Right renal pelvis (tissue), 4 donors: ENCODE measurements around the gene CHRM3. TPM values are rescaled to one million over a fixed set of nuclear protein-coding genes. Genes with fewer than 3 reads are reported as not detected.

Experiments used
- DNase-seq, 4 donors: peaks; one replicate each; pipeline ENCODE4 v3.0.0-alpha.2; 2013; ENCODE audit warnings: low read depth in 4 of 4, low spot score in 3 of 4, missing footprints in 1 of 4
- polyA plus RNA-seq, 4 donors: library from polyadenylated mRNA; unstranded; fragments of 120-200 nt; gene quantifications; one replicate each; pipeline ENCODE4 v1.2.1, GENCODE V29; 2013; ENCODE audit not compliant: insufficient read length in 4 of 4

Gene CHRM3
- polyA plus RNA-seq, 4 donors, result 7.2 to 8.5 (median 8.1) TPM

DNA sequence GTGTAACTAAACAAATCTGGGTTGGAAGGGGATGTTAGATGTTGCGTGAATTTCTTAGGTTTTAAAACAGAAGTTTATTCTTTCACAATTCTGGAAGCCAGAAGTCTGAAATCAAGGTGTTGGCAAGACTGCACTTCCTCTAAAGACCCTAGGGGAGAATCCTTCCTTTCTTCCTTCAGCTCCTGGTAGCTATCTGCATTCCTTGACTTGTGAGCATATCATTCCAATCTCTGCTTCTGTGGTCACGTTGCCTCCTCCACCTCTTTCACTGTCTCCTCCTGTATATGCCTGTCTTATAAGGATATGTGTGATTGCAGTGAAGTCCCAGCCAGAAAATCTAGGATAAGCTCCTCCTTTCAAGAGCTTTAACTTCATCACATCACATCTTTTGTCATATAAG, 7.7 kb downstream of the CHRM3 start:
- DNase-seq, result no peak

DNA sequence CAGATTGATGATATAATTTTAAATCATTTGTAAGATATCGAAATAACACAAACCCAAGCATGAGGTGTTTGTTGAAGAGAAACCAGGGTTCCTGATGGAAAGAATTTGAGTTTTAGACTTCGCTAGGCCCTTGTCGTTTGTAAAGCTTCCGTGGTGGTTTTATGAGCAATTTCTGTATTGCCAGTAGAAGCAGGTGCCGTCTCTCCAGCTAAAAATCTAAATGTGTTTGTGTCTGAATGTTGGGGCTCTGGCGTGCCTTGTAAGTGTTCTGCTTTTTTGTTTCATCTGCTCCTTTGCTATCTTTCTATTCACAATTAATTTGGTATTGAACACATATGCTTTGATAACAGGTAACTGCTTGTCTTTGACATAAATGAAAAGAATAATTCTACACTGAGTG, 27.5 kb downstream of the CHRM3 start:
- DNase-seq, result no peak

DNA sequence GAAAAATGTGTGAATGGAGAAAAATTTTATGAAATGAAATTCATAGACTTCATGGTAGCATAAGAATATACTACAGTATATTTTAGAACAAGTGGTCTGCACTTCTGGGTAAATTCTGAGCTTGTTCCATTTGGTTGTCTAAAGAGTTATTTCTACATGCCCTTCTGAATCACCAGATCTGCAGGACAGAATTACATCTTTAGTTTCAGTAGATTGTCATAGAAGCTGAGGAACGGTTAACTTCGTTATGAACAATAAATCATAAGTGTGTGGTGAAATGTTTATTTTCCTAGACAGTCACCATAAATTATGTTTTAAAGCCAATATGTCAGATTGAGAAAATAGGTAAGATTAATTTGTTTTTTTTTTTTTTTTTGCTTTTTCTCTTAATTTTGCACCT, 30.9 kb downstream of the CHRM3 start:
- no peak for DNase-seq

DNA sequence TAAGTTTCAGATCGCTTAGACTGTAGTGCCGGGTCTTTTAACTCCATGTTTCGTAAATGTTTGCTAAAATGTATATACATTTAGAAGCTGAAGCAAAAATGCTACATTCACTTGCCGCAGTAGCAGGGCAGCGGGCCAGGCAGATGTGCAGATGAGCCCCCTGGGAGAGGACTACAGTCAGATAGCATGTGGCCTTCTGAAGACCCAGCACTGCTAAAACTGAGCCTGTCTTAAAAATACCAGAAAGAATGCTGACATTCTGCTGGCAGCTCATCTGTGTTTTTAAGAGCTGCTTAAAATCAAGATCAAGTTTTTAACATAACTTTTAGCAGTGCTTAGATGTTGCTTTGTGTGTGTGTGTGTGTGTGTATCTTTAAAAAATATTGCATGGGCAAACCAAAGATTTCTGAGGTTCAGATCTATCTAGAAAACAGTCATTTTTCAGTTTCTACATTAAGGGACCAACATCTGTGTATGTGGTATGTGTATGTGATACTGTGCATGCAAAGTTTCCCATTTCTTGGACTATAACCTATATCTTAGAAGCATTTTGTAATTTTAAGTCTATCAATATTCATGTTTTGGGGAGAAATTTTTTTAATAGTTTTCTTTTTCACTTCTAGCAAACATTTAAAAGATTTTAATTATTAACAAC, 31.7 kb downstream of the CHRM3 start:
- DNase-seq, result no peak

DNA sequence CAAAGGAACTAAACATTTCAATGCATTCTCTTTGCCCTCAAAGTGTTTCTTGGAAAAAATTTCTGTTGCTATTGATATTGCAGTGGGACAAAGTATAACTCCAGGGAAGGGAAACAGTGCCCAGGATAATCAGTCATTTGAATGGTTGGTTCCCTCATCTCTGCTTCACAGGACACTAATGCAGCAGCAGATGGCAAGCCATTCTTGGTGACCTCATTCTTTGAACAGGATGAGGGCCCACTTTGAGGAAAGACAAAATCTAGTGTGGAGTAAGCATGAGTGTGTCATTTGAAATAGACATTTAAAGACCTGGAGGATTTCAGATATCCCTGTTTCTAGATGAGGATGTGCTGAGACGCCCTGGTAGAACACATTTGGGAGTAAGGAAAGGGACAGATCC, 32.3 kb downstream of the CHRM3 start:
- DNase-seq, result no peak

DNA sequence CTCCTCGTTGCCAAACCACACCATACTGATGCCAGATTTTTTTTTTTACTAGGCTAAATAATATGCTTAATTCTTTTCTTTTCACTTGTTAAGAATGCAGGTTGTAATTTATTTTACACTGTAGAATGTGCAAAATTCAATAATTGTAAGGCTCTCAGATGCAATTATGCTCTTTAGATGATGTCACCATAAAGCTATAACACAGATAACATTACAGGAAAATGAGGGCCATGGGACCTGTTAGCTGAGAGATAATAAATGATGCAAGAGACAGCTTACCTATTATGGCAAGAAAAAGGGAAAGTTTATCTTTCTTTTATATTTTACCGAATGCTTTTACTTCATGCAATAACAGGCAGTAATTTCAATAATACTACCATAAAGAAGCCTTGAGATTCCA, 35.4 kb downstream of the CHRM3 start:
- DNase-seq, result no peak

DNA sequence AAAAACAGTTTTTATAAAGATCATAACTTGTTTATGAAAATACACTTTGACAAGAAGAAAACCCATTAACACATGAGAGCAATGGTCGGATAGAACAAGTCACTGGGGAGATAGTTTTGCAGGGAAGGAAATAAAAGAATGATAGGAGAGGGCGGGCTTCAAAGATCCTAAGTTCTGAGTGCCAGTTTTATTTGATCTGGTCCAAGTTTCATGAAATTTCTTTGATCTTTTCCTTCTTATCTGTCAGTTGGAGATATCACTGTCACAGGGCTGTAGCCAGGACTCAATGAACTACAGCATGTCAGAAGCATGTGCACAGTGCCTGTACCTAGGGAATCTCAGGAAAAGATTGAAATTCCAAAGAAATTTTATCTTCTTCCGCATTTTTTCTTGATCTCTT, 36.5 kb downstream of the CHRM3 start:
- DNase-seq, result no peak

DNA sequence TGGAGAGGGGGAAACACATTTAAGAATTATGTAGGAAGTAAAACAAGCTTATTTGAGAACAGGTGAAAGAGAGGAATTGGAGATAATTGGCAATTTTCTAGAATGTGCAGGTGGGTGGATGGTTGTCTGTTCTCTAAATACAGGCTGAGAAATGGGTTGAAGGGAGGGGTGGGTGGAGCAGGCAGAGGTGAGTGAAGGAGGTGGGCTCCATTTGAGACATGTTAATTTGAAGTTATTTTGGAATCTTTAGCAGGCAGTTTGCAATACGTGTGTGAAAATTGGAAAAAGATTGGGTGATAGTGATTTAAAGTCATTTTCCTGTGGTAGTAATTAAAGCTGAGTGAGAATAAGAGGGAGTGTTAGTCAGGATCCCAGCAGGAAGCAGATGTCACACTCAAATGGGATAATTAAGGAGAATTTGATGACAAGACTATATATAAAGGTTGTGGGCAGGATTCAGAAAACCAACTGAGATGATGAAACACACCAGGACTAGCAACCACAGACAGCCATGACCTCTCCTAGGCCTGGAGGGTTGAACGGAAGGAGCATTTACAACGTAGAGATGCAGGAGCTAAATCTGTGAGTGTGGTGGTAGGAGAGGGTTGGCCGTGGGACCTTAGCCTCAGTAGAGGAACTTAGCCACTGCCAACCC, 40.6 kb downstream of the CHRM3 start:
- DNase-seq, result no peak

DNA sequence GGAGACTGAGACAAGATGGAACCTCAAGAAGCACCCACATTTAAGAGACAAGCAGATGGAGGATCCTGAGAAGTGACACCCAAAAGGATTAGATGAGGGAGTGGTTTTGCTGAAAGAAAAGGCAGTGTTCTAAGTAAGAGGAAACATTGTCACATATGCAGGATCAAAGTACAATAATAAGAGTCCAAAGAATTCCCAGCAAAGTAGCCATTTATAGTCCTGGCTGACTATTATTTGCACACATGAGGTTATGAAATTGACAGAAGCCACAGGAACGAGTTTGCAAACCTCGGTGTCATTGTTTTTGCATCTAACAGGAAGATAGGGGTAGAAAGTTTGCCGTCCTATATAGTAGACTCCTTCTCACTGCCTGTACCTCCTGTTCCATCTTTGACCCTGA, 41.3 kb downstream of the CHRM3 start:
- DNase-seq, result no peak

DNA sequence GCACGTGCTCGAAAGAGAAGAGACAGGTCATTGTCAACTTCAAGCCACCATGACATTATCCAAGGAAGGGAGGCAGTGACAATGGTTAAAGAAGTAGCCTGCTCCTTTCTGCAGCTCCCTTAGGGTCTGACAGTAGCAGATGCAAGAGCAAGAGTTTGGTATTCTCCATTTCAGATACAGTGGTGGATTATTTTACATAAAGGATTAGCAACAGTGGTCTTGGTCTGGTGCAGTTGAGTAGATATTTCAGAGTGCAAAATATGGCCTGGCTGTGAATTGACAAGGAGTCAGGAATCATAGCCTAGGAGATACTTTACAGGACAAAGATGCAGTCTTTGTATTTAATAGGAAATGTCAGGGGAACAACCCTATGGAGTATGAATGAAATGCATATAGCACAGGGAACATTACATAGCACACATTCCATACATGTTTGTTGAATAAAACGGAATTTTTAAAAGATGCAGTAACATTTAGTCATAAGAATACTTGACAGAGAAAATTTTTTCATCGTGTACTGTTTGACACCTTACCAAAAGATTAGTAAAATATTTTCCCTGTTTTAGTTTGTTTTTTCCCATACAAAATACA, 41.8 kb downstream of the CHRM3 start:
- no peak for DNase-seq

DNA sequence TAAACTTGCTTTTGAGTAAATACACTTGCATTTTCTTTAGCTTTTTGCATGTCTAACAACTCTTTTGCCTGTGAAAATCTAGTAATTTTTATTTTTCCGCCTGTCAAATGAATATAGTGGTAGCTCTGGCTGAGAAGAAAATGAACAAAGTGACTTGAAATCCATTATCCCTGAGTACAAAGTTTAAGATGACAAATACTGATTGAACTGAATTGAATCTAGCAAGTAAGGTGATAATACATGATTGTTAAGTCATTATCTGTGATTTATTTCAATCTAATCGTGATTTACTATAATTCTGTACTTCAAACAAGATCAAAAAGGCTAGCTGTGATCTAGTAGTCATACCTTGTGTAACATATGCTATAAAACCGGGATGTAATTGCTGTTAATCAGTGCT, 42.8 kb downstream of the CHRM3 start:
- DNase-seq, result no peak

DNA sequence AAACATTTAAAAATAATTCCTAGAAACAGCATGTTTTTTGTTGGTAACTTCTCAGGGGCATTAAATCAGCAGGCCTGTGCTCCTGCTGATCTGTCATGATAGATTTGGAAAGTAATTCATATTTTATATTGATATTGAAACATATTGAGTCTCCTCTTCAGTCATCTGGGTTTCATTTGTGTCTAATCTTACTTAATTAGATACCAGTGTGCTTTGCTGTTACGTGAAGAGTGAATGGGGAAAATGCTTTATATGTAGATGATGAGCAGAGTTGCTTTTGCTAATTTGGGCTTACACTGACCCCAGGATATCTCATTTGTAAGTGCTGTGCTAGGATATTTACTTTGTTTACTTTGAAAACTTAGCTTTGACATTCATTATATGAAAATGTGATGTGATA, 45.9 kb downstream of the CHRM3 start:
- DNase-seq, result no peak

DNA sequence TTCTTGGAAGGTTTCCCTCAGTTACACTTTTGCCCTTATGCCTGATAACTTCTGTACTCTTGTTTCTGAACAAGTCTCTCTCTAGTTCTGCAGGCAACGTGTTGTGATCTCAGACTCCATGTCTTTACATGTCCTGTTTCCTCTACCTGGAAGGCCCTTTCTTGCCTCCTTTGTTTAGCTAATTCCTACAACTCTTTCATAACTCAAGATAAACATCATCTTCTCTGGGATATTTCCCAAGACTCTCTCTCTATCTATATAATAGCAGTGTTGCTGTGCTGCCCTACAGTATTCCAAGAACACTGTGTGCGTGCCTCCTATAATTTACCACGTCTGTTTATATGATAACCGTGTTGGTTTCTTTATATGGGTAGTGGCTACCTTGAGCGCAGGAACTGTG, 47.8 kb downstream of the CHRM3 start:
- no peak for DNase-seq
